NCI-H748 (cell line): ENCODE results near the gene CD74.
A peak's percentile ranks its signal among the peaks of the same experiment; 100 is the strongest.
"Not testable (repeated sequence)": the region's sequence is repeated elsewhere in the genome, so short reads cannot be mapped to it uniquely, and the experiment has no call there.

ENCODE experiments used
- DNase-seq: peaks from one replicate; lab custom pipeline; 2025; ENCODE audit not compliant: unreplicated experiment; lab: John Stamatoyannopoulos, UW

The CD74 gene

DNA sequence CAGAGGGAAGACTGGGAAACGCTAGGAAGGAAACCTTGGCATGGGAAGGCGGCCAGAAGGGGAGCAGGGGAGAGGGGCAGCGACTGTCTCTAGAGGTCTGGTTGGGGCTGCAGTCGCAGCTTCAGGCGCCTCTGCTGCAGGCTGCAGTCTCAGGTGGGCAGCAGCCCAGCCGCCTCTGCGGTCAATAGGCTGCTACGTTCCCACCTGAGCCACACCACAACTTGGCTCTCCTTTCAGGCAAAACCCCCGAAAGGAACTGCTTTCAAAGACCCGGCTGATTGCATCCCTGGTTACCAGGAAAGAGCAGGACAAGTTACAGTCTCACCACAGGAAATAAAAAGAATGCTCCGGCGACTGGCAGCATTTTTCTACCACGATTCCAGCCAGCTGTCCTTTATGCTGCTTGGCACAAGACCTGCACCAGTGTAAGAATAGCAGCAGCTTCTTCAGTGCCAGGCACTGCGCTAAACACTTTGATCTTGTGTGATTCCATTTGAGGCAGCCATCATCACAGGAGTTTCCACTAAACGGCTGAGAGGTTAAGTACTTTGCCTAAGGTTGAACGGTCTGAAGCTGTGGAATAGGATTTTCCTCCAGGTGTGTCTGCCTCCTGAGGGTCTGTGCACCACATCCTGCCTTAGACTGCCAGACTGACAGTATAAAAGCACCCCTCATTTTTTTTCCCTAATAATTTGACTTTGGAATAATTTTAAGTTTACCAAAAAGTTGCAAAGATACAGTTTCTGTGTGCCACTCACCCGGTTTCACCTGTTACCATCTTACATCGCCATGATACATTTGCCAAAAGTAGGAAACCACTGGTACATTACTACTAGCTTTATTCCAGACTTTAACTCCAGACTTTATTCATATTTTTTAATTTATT is 29.3 kb upstream of the CD74 start:
- DNase-seq: no peak

DNA sequence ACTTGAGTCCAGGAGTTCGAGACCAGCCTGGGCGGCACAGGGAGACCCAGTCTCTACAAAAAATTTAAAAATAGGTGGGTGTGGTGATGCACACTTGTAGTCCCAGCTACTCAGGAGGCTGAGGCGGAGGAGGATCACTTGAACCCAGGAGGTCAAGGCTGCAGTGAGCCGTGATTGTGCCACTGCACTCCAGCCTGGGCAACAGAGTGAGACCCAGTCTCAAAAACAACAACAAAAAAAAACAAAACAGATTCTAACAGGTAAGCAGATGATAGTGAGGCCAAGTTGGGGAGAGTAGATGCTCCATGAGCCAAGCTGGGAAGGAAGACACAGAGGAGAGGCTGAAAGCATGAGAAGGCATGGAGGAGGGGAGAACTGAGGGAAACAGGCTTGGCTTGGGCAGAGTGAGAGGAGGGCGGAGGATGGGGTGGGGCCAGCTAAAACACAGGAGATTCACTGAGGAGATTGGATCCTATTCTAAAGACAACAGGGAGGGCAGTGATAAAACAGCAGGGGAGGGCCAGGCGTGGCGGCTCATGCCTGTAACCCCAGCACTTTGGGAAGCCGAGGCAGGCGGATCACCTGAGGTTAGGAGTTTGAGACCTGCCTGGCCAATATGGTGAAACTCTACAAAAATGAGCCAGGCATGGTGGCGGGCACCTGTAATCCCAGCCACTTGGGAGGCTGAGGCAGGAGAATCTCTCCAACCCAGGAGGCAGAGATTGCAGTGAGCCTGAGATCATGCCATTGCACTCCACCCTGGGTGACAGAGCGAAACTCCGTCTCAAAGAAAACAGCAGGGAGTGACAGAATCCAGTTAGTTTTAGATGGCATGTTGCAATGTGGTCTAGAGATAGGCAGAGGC is 28.5 kb upstream of the CD74 start:
- no peak for DNase-seq

DNA sequence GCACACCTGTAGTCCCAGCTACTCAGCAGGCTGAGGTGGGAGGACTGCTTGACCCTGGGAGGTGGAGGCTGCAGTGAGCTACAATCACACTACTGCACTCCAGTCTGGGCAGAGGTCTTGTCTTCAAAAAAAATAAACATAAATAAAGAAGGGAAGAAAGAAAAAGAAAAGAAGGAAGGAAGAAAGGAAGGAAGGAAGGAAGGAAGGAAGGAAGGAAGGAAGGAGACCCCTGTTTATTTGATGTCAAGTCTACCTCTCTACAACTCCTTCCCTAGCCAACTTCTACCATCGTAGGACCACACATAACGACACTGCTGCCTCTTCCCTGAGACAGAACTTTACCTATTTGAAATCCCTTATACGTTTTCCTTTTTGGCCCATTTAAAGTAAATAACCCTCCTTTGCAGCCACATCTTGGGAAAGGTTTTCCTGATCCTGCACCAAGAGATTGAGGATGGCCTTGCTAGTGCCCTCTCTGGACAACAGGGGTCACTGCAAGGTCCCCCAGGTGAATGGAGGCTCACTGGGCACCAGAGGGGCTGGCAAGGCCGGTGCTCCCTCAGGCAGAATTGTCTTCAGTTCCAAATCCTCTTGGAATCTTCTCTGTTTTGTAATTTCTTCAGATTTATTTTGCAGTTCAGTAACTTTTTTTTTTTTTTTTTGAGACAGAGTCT is 26.3 kb upstream of the CD74 start:
- peak; percentile 28 for DNase-seq

DNA sequence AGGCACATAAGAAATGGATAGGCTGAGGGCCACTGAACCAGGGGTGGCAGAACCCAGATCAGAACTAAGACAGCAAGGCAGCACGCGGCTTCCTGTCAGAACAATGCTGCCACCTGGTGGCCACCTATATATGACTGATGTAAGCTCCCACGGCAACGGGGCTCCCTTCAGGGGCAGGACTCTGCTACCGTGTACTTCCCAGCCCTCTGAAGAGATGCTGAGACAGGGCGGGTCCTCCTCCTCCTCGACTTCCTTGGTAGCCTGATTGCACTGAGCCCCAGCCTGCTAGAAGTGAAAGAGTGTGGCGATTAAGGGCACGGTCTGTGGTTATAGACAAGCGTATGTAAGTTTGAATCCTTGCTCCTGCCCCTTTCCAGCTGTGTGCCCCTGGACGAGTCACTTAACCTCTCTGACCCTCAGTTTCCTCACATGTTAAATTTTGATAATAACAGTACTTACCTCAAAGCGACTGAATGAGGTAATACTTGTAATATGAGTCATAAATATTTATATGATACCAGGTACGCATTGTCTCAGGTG is 23.5 kb upstream of the CD74 start:
- DNase-seq: peak; percentile 78

DNA sequence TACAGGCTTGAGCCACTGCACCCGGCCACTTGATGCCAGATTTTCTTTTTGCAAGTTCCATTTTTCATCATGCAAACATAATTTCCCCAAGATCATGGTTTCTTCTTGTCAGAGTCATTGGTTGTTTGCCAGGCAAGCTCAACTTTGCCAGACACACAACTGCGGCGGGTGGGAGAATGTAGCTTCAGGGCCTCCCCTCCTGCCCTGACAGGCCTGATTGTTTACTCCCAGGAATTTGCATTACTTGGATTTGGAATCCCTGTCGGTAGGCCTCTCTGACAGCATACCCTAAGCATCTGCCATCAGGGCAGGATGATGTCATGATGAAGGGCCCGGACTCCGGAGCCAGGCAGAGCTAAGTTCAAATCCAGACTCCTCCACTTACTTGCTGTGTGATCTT is 21.8 kb upstream of the CD74 start:
- no peak for DNase-seq

DNA sequence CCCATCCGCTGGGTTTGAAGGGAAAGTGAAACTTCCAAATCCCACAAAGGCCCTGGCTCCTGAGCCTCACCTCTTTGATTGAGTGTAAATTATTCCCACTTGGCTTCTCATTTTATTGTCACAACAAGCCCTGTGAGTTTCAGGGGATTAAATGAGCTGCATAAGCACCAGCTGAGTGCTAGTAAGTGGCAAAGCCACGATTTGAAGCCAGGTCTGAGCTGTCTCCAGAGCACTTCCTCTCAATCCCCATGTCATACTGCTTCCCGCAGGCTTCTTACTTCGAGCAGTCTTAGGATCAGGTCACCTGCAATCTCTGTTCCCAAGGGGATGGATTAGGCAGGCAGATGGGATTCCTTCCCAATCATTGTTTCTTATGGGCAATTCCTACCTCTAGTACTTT is 18.9 kb upstream of the CD74 start:
- no peak for DNase-seq

DNA sequence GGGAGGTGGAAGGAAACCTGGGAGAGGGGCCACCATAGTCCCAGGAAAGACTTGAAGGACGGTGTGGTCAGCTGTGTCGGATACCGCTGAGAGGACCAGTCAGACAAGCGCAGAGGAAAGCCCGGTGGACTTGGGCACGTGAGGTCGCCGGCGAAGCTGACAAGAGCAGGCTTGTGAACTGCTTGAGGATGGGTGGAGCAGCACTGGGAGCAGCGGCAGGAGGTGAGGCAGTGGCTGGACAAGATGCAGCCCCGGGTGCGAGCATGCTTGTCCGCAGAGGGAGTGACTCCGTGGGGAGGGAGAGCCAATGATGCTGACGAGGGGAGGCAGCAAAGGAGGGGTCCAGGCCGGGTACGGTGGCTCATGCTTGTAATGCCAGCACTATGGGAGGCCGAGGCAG is 18.3 kb upstream of the CD74 start:
- no peak for DNase-seq

DNA sequence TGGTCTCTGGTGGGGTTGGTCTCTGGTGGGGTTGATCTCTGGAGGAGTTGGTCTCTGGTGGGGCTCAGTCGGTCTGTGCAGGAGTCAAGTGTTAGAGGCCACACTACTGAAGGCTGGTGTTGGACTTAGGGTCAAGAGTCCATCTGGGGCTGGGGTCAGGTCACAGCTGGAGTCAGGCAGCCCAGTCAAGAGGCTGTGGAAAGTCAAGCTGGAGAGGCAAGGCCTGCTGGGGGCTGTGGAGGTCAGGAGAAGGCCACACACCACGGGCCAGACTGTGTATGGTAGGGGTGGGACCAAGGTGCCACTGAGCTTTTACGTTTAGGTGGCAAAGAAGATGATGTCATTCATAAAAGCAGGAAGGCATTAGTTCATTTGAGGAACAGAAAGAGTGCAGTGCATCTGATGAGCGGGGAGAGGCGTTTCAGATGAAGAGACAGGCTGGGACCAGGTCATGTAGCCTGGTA is 16.7 kb upstream of the CD74 start:
- DNase-seq: no peak

DNA sequence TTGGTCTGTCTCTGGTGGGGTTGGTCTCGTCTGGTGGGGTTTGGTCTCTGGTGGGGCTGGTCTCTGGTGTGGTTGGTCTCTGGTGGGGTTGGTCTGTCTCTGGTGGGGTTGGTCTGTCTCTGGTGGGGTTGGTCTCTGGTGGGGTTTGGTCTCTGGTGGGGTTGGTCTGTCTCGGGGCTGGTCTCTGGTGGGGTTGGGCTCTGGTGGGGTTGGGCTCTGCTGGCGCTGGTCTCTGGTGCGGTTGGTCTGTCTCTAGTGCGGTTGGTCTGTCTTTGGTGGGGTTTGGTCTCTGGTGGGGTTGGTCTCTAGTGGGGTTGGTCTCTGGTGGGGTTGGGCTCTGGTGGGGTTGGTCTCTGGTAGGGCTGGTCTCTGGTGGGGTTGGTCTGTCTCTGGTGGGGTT is 16.3 kb upstream of the CD74 start:
- DNase-seq: no peak

DNA sequence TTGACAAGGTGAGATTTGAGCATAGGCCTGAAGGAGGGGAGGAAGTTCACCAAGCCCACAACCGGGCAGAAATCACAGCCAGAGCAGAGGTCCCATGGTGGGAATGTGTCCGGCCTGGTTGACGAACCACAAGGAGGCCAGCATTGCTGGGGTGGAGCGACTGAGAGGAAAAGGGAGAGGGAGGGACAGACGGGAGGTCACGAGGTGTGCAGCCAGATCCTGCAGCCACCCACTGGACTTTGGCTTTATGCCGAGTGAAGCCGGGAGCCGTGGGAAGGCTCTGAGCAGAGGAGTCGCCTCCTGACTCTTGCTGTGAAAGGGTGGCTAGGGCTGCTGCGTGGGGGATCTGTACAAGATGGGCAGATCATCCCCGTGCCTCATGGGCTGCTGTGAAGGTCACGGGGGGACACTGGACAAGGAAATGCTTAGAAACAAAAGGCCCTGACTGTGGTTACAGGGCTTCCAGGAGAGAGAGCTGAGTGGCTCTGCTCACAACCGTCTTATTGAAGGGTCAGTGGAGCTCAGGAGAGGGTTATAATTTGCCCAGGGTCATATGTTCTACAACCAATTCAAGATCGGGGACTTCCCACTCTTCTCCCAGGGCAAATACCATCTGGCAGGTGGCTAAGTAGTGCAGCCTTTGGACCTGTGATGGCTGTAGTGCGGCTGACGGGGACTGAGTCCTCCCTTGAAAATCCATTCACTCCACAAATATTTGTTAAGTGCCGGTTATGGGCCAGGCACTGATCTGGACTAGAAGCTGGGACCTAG is 15.6 kb upstream of the CD74 start:
- no peak for DNase-seq

DNA sequence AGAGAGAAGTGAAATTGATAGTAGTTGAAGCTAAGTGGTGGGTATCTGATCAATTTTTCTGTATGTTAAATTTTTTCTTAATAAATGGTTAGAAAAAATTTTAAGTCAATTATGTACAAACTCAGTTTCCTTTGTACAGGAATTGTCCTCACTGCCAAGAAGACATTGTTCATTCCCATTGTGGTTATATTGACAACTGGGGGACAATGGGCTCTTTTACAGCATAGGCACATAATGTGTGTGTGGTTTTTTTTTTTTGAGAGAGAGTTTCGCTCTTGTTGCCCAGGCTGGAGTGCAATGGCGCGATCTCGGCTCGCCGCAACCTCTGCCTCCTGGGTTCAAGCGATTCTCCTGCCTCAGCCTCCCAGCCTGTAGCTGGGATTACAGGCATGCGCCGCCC is 13.5 kb upstream of the CD74 start:
- not testable (repeated sequence) for DNase-seq

DNA sequence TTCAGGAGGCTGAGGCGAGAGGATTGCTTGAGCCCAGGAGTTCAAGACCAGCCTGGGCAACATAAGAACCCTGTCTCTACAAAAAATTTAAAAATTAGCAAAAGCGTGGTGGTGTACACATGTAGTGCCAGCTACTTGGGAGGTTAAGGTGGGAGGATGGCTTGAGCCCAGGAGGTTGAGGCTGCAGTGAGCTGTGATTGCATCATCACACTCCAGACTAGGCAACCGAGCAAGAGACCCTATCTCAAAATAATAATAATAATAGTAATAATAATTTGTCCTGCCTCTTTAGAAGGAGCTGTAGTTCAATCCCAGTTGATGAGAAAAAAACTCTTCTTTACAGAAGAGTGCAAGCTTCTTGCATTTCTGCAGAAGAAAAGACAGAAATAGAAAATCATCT is 10.0 kb upstream of the CD74 start:
- no peak for DNase-seq

DNA sequence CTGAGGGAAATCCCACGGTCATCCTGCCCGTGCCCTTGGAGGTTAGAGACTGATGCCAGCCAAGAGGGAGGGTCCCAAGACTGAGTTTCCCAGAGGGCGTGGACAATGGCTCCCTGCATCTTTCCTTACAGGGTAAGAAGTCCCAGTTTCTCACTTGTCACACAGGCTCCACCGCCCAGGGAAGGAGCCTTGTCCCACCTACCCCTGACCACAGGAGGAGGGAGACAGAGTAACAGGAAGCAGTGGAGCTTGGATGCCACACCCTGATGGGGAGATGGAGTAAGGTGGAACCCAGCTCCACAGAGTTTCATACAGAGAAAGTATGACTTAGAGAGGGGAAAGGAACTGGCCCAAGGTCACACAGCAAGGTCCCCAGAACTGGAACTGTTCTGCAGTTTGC is 9.4 kb upstream of the CD74 start:
- DNase-seq: no peak

DNA sequence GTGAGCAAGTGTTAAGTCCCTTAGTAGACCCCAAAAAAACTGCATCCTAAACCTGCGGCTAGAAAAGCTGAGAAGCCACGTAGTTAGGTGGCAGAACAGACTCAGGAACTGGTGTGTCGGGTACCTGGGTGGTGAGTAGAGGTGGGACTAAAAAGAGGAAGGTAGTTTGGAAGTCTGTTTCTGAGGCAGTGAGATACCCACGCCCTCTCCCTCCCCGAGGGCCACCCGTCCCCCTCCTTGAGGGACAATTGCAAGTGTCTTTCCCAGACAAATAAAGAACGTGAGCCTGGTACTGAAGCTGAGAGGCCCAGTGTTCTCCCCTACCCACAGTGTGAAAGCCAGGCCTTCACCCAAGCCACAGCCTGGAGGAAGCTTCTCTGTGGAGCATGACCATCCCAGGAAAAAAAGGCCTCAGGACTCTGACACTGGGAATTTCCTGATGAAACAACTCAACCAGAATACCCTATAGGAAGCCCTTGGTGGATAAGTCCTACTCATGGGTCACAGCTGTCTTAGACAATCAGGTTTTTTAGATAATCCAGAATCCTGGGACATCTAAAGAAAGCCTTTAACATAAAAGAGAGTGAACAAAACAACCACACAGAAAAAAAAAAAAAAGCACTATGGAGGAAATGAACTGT is 7.0 kb upstream of the CD74 start:
- no peak for DNase-seq

DNA sequence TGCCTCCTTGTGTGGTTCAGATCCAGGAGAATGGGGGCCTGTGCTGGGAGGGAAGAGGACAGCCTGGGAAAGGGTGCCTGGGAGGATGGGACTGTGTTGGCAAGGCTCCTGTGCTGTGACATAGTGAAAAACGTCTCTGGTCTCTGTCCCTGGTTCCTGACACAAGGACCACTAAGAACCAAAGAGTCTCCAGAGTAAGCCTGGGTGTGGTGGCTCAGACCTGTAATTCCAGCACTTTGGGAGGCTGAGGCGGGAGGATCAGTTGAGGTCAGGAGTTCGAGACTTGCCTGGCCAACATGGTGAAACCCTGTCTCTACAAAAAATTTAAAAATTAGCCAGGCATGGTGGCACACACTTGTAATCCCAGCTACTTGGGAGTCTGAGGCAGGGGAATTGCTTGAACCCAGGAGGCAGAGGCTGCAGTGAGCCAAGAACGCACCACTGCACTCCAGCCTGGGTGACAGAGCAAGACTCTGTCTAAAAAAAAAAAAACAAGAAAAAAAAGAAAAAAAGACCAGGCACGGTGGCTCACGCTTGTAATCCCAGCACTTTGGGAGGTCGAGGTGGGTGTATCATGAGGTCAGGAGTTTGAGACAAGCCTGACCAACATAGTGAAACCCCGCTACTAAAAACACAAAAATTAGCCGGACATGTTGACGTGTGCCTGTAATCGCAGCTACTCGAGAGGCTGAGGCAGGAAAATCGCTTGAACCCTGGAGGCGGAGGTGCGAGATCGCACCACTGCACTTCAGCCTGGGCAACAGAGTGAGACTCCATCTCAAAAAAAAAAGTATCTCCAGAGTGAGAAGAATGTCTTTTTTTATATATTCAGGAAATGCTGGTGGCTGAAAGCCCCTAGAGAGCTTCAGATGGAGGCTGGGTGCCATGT is 1.4 kb upstream of the CD74 start:
- DNase-seq: not testable (repeated sequence)

DNA sequence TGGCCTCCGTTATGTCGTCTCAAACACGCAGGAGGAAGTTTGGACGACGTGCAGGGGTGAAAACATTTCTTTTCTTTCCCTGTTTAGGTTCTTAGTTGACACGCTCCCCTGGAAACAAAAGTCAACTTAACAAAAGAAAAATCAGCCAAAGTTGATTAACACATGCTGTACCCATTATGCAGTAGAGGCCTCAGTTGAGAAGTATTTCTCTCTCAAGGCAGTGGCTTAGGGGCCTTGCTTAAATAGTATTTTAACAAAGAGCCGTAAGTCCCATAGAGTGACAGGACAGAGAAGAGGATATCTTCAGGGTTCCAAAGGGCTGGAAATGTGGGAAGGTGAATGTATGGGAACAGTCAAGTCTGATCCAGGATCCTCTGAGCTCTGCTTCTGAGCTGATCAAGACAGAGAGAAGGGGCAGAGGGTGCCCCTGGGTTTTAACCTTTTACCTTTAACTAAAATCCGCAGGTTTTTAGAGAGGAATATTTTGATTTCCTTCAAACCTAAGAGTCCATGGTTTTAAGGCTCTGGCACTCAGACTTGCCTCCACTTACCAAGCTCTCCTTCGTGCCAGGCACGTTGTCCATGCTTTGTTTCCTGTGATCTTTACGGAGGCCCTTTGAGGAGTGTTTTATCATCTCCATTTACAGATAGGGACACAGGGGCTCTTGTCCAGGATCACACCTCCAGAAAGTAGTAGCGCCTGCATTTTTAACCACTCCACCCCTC is 629 bp upstream of the CD74 start:
- no peak for DNase-seq

DNA sequence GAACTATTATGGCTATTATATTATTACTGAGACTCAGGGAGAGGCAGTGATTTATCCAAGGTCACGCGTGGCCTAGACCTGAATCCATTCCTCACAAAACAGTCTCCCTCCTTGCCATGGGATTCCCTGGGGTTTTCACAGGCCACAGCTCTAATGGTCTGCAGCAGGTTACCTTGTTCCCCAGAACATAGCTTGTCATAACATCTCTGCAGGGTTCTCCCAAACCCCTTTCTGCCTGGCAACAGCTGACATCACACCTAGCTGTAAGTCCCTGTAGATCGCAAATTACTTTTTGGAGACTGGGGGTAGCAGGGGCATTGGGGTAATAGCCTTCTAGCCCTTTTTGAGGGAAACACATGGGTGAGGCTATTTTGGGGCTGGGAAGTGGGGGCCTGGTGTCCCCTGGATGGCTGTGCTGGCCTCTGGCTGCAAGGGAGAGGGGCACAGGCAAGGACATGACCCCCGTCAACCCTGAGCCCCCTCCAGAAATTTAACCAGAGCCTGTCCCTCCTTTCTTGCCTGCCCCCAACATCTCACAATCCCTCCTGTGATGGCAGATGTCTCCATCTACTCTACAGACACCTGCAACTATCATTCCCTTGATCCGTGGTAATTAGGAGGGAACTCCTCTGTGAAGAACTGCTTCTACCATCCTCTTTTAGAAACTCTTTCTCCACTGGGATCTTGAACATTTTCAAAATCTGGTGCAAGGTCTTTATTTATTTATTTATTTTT is 1.3 kb downstream of the CD74 start:
- DNase-seq: no peak
